GM13977 (cell line): ENCODE results near the gene RANBP17.
"Not testable (repeated sequence)": the region's sequence is repeated elsewhere in the genome, so short reads cannot be mapped to it uniquely, and the experiment has no call there.

Experiments
- DNase-seq: peaks from one replicate; pipeline ENCODE4 v3.0.0; 2012; ENCODE audit warnings: low spot score
- in situ Hi-C: fragments of 300-500 bp; cut with MboI; formaldehyde crosslinking; loops from one replicate; pipeline ENCODE4 v1.12.0; 2022; ENCODE audit warnings: low sequenced_read_pairs, low pct_unique_long_range_greater_than_20kb, mixed read lengths, inconsistent platforms; ENCODE audit not compliant: unreplicated experiment
- TF ChIP-seq, protein P1 (sequence below): IDR thresholded peaks from 2 replicates; pipeline ENCODE4 v1.5.1; 2012; ENCODE audit warnings: mild to moderate bottlenecking, control low read depth; ENCODE audit not compliant: insufficient read depth; ENCODE audit errors: extremely low read depth, missing control alignments

The RANBP17 gene

DNA sequence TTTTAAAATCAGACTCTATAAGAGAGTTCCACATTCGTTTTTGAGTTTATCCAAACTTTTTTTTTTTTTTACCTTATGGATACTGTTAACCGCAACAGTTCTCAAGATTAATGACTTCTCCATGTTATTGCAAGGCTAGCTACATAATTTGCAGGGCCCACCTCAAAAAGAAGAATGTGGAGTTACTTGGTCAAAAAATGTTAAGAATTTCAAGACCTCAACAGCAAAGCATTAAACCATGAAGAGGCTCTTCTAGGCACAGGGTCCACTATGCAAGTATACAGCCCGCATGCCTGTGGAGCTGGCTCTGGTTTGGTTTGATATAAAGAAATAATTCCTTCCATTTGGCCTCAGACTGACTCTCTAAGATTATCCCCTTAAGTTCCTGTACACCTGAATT lies 313.9 kb downstream of the RANBP17 start:
- TF ChIP-seq, protein P1, sequence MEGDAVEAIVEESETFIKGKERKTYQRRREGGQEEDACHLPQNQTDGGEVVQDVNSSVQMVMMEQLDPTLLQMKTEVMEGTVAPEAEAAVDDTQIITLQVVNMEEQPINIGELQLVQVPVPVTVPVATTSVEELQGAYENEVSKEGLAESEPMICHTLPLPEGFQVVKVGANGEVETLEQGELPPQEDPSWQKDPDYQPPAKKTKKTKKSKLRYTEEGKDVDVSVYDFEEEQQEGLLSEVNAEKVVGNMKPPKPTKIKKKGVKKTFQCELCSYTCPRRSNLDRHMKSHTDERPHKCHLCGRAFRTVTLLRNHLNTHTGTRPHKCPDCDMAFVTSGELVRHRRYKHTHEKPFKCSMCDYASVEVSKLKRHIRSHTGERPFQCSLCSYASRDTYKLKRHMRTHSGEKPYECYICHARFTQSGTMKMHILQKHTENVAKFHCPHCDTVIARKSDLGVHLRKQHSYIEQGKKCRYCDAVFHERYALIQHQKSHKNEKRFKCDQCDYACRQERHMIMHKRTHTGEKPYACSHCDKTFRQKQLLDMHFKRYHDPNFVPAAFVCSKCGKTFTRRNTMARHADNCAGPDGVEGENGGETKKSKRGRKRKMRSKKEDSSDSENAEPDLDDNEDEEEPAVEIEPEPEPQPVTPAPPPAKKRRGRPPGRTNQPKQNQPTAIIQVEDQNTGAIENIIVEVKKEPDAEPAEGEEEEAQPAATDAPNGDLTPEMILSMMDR, result no peak
- no peak for DNase-seq
- in situ Hi-C loops, result no loop called here

DNA sequence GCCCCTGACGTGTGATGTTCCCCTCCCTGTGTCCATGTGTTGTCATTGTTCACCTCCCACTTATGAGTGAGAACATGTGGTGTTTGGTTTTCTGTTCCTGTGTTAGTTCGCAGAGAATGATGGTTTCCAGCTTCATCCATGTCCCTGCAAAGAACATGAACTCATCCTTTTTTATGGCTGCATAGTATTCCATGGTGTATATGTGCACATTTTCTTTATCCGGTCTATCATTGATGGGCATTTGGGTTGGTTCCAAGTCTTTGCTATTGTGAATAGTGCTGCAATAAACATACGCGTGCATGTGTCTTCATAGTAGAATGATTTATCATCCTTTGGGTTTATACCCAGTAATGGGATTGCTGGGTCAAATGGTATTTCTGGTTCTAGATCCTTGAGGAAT lies 316.4 kb downstream of the RANBP17 start:
- DNase-seq, in situ Hi-C loops: not testable (repeated sequence)

DNA sequence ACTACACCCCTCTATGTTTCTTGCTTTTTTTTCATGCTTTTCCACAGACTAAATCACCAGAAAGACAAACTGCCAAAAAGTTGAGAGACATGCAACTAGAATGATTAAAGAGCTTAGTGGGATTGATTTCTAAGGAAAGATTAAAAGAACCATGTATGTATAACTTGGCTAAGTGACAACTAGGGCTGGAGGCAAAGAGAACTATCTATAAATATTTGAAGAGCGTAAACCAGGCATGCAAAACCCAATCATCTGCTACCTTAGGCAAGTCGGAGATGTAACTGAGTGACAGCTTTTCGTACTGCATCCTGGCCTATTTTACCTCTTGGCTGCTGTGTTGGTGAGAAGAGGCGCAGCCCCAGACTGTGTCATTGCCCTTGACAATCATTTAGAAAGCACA lies 326.2 kb downstream of the RANBP17 start:
- DNase-seq, result no peak
- TF ChIP-seq, protein P1, result no peak
- in situ Hi-C loops, result no loop called here

DNA sequence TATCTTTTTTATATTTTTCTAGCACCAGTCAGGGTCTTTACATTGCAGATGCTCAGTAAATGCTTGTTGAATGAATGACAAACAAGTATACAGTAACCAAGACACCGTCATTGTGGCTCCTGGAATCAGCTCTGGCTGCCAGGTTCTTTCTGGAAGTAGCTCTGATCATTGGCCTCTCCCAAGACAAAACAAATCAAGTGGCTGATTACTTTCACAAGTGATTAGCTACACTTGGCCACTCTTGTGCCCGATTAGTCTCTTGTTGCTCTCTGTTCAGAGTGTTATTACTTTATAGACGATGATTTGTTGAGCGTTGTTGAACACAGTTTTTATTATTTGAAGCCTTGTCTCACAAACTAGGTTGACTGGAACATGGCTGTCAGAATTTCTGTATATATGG lies 327.6 kb downstream of the RANBP17 start:
- in situ Hi-C loops, result no loop called here
- TF ChIP-seq, protein P1, result no peak
- DNase-seq, result no peak

DNA sequence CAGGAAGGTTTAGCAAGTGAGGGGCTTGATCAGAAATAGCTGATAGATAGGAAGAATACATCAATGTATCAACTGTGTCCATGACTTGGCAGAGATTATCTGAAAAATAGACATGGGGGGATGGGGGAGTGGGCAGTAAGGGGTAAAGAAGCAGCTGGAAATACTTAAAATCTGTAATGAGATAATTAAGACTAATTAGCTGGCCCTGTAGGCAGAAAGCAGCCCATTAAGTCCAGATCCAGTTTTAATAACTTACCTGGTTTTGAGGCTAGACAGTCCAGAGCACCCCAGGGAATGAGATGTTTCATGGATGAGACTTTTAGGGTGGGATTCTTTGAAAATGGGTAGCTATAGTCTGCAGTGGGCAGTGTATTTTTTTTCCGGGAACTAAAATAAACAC lies 330.3 kb downstream of the RANBP17 start:
- DNase-seq, result no peak
- in situ Hi-C loops, result no loop called here
- TF ChIP-seq, protein P1, result no peak

DNA sequence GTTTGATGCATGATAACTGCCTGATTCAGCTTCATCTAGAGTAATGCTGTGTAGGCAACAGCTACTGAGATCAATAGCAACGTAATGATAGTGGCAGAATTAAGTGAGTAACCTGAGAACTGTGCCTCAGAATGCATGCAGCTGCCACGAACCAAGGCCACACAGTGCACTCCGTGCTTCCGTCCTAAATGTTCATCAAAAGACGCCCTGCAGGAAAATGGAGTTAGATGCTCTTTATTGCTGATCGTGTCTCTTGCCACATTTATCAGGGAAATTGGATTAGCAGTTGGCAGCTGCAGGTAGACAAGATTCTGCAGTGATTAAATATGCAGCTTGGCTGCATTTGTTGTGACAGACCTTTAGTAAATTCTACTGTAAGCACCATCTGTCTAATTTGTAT lies 339.5 kb downstream of the RANBP17 start:
- no peak for DNase-seq
- in situ Hi-C loops, result no loop called here
- TF ChIP-seq, protein P1, result no peak

DNA sequence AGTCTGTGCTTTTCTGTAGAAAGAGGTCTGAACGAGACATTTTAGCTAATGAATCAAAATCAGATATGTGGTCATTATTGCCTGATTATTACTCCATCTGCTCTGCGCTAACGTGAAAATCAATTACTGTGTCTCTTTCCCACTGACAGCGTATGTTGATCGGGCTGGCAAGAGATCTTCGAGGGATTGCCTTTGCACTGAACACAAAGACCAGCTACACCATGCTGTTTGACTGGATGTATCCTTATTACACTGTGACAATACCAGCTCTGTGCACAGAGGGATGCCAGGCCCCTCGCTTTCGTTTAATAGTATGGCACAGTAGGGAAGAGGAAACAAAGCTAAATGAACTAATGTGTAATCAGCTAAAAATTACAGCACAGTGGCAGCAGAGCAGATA lies 343.6 kb downstream of the RANBP17 start:
- in situ Hi-C loops, result no loop called here
- no peak for DNase-seq
- TF ChIP-seq, protein P1, result no peak
